Measurements from ENCODE around the gene SLC7A14. TPM values are rescaled to one million over a fixed set of nuclear protein-coding genes. Genes with fewer than 3 reads are reported as not detected.

The SLC7A14 gene
- polyA plus RNA-seq, 2 of the 4 experiments (the other 2 are of a cell fraction): not detected

- Histone ChIP-seq H3K4me1 (no peaks in the 10 kb centered on the region), H3K4me3 (no peak within 1 kb of the TSS), H3K9me3 (no peaks in the 10 kb centered on the region), H3K4me2 (peak within 1 kb of the TSS; percentile 13; the same call in 1 of the 3 replicates), H3K27ac (no peak within 1 kb of the TSS)
- no peak for FAIRE-seq
- 86% methylated on average over 56 of the region's 79 CpGs for WGBS (ENCODE audit: missing lambda C conversion rate)
- TF ChIP-seq BCL3 (IDR thresholded peaks at IDR 0.05): no peak
- TF ChIP-seq JUN (IDR thresholded peaks at IDR 0.05): no peak
- no peak for TF ChIP-seq JUNB (IDR thresholded peaks at IDR 0.05)
- TF ChIP-seq CBX8 (IDR thresholded peaks at IDR 0.05): no peak
- TF ChIP-seq USF2 (IDR thresholded peaks at IDR 0.05): no peak
- TF ChIP-seq POLR2A (IDR thresholded peaks at IDR 0.05; ENCODE audit: low read length): no peak
- no peak for TF ChIP-seq NPAS2 (CRISPR knock-in tag; IDR thresholded peaks at IDR 0.05; ENCODE audit: borderline replicate concordance)
- TF ChIP-seq HOXA7 (CRISPR knock-in tag; IDR thresholded peaks at IDR 0.05): no peak
- no peak for TF ChIP-seq E2F6 (IDR thresholded peaks at IDR 0.05; ENCODE audit: borderline replicate concordance, low read depth)
- TF ChIP-seq HES2 (IDR thresholded peaks at IDR 0.05): no peak
- TF ChIP-seq ZSCAN20 (CRISPR knock-in tag; IDR thresholded peaks at IDR 0.05): no peak
- no peak for TF ChIP-seq HOXB13 (CRISPR knock-in tag; IDR thresholded peaks at IDR 0.05; ENCODE audit: low read depth)
- TF ChIP-seq EHF (CRISPR knock-in tag; IDR thresholded peaks at IDR 0.05): no peak
- TF ChIP-seq NR3C1 (IDR thresholded peaks at IDR 0.05): no peak
- TF ChIP-seq HMGXB4 (CRISPR knock-in tag; IDR thresholded peaks at IDR 0.05; ENCODE audit: borderline replicate concordance): no peak
- TF ChIP-seq HOXB5 (CRISPR knock-in tag; IDR thresholded peaks at IDR 0.05): no peak
- TF ChIP-seq EP300 (IDR thresholded peaks at IDR 0.05): no peak
- TF ChIP-seq FOSL2 (IDR thresholded peaks at IDR 0.05): no peak
- no peak for TF ChIP-seq FOSL2 (CRISPR knock-in tag; IDR thresholded peaks at IDR 0.05)
- TF ChIP-seq CBX2 (IDR thresholded peaks at IDR 0.05; ENCODE audit: borderline replicate concordance, low read depth): no peak
- no peak for DNase-seq (ENCODE audit: low read depth in 1 of 2, low spot score in 1 of 2)
- ATAC-seq: peak in 1 of 2 experiments; percentile 27; a peak in 1 of 6 replicates
- CTCF ChIA-PET: interaction anchor here (1.3 to 10.5 kb wide), 2 partner anchors 11 to 394 kb away, joined by 4 to 277 read pairs; no protein-coding TSS in a partner anchor
- POLR2A ChIA-PET: no interaction called here
Measured at GRCh38 chr3:170418422-170419398, 167.2 kb downstream of the SLC7A14 start, which contains the start of gene CLDN11. Gene CLDN11 (plus strand): TSS chr3:170418868. CDS start chr3:170419067, 199 bp downstream.

- ChIA-PET CTCF (interaction anchor here (0.6 to 10.5 kb wide), 4 partner anchors 32 to 421 kb away, joined by 3 to 277 read pairs (median 4); no protein-coding TSS in a partner anchor), POLR2A (no interaction called here)
- Histone ChIP-seq H3K27ac (no peak overlapping the region), H3K4me1 (no peaks in the 10 kb centered on the region), H3K4me2 (no peak overlapping the region), H3K4me3 (no peak overlapping the region), H3K9me3 (no peaks in the 10 kb centered on the region)
- DNase-seq (ENCODE audit: low read depth in 1 of 2, low spot score in 1 of 2) (no peak), ATAC-seq (no peak), FAIRE-seq (no peak)
- 68% methylated on average over 1 of the region's 1 CpG for whole genome bisulfite sequencing (ENCODE audit: missing lambda C conversion rate)
- TF ChIP-seq E2F6 (IDR thresholded peaks at IDR 0.05; ENCODE audit: borderline replicate concordance, low read depth) (no peak), ZNF302 (CRISPR knock-in tag; IDR thresholded peaks at IDR 0.05) (no peak), JUN (IDR thresholded peaks at IDR 0.05) (no peak), FOSL2 (IDR thresholded peaks at IDR 0.05) (no peak), FOSL2 (CRISPR knock-in tag; IDR thresholded peaks at IDR 0.05) (no peak), ZFP36 (IDR thresholded peaks at IDR 0.05; ENCODE audit: borderline replicate concordance, partially characterized antibody) (no peak), REST (IDR thresholded peaks at IDR 0.05) (no peak)
Measured at GRCh38 chr3:170417090-170417489, 168.8 kb downstream of the SLC7A14 start.
